Keratinocyte (primary cell): Measurements from ENCODE around the gene GPR15LG. TPM values are rescaled to one million over a fixed set of nuclear protein-coding genes. Genes with fewer than 3 reads are reported as not detected.

ENCODE experiments used
- DNase-seq: peaks from one replicate; pipeline ENCODE4 v3.0.0-alpha.2; 2011; ENCODE audit warnings: low read depth, missing footprints, low spot score
- FAIRE-seq: peaks from 2 replicates; lab custom pipeline; 2011; peaks lifted over from hg19 to GRCh38; lab: Jason Lieb, UNC
- H2AFZ ChIP-seq: 2 replicates; pipeline ENCODE4 v1.6.0; 2012; ENCODE audit warnings: low read length, control low read depth, inconsistent platforms; ENCODE audit not compliant: control insufficient read depth
- H3K27ac ChIP-seq: 2 replicates; pipeline ENCODE4 v1.5.1; 2011; ENCODE audit warnings: low read length; ENCODE audit not compliant: control insufficient read depth, insufficient read depth
- H3K27me3 ChIP-seq: 3 replicates; pipeline ENCODE4 v1.6.0; 2011; ENCODE audit warnings: low read length; ENCODE audit not compliant: control insufficient read depth, insufficient read depth; ENCODE audit errors: extremely low read depth
- H3K36me3 ChIP-seq, 2 experiments: 2 replicates in 1 of 2; 3 replicates in 1 of 2; pipeline ENCODE4 v1.5.1; 2011; ENCODE audit warnings: low read length in 2 of 2, mild to moderate bottlenecking in 1 of 2; ENCODE audit not compliant: control insufficient read depth in 2 of 2, insufficient read depth in 2 of 2; ENCODE audit errors: extremely low read depth in 1 of 2
- H3K4me1 ChIP-seq: 3 replicates; pipeline ENCODE4 v1.5.1; 2011; ENCODE audit warnings: low read length; ENCODE audit not compliant: control insufficient read depth, insufficient read depth; ENCODE audit errors: extremely low read depth
- H3K4me2 ChIP-seq: 3 replicates; pipeline ENCODE4 v1.6.0; 2011; ENCODE audit warnings: low read depth, low read length; ENCODE audit not compliant: control insufficient read depth, insufficient read depth; ENCODE audit errors: extremely low read depth
- H3K4me3 ChIP-seq, 3 experiments: fragments of 200-600 bp in 1 of 3; sonication (generic) in 1 of 3; 2 replicates in 2 of 3; 3 replicates in 1 of 3; pipeline ENCODE4 v1.5.1; 2011 to 2016; ENCODE audit warnings: low read length in 3 of 3, mild to moderate bottlenecking in 3 of 3, control low read depth in 2 of 3, inconsistent platforms in 1 of 3, low read depth in 1 of 3, mixed read lengths in 1 of 3, mixed run types in 1 of 3, moderate library complexity in 1 of 3; ENCODE audit not compliant: control insufficient read depth in 2 of 3, insufficient read depth in 2 of 3; ENCODE audit errors: extremely low read depth in 1 of 3
- H3K79me2 ChIP-seq: 2 replicates; pipeline ENCODE4 v1.6.0; 2012; ENCODE audit warnings: low read length; ENCODE audit not compliant: control insufficient read depth, insufficient read depth
- H3K9ac ChIP-seq: 3 replicates; pipeline ENCODE4 v1.6.0; 2011; ENCODE audit warnings: low read length; ENCODE audit not compliant: control insufficient read depth, insufficient read depth; ENCODE audit errors: extremely low read depth
- H3K9me1 ChIP-seq: 3 replicates; pipeline ENCODE4 v1.6.0; 2011; ENCODE audit warnings: low read length; ENCODE audit not compliant: control insufficient read depth, insufficient read depth; ENCODE audit errors: extremely low read depth
- H3K9me3 ChIP-seq: 2 replicates; pipeline ENCODE4 v1.5.1; 2012; ENCODE audit warnings: low read depth, low read length; ENCODE audit not compliant: control insufficient read depth
- H4K20me1 ChIP-seq: 3 replicates; pipeline ENCODE4 v1.6.0; 2011; ENCODE audit warnings: low read length; ENCODE audit not compliant: control insufficient read depth, insufficient read depth; ENCODE audit errors: extremely low read depth
- EZH2 ChIP-seq: IDR thresholded peaks from one replicate; pipeline ENCODE4 v1.6.1; 2012; ENCODE audit warnings: inconsistent platforms, mild to moderate bottlenecking, low read length, moderate library complexity
- dilution Hi-C: fragments of 300-500 bp; cut with MboI; formaldehyde crosslinking; loops from one replicate; pipeline ENCODE4 v1.7.0; 2020; ENCODE audit warnings: low sequenced_read_pairs; ENCODE audit not compliant: extremely low pct_ligation_motif_present
- polyA plus RNA-seq, 5 experiments: library from polyadenylated mRNA; depleted of rRNA in 3 of 5; stranded (reverse) in 3 of 5; stranded (forward) in 1 of 5; unstranded in 1 of 5; fragments of >200 nt; gene quantifications; 1 replicate in 1 of 5; 2 replicates in 3 of 5; 3 replicates in 1 of 5; pipeline versions ENCODE4 v1.2.1 to v1.2.3, GENCODE V29; 2011 to 2012; ENCODE audit warnings: missing spikeins in 2 of 5, low read depth in 1 of 5, low replicate concordance in 1 of 5
- TF ChIP-seq, protein P1 (sequence below), 3 experiments: IDR thresholded peaks in 1 of 3; conservative IDR thresholded peaks in 1 of 3; optimal IDR thresholded peaks in 1 of 3; 2 replicates in 2 of 3; 3 replicates in 1 of 3; pipeline versions ENCODE3 to v1.5.1; 2011; ENCODE audit warnings: low read length in 3 of 3, mild to moderate bottlenecking in 3 of 3, moderate library complexity in 2 of 3, control low read depth in 1 of 3, inconsistent platforms in 1 of 3; ENCODE audit not compliant: insufficient read depth in 2 of 3; ENCODE audit errors: extremely low read depth in 1 of 3

Gene GPR15LG
- polyA plus RNA-seq, 1 donor (not counting 4 experiments of a cell fraction or from before 2014, with no cell fraction given): 10.4 TPM

DNA sequence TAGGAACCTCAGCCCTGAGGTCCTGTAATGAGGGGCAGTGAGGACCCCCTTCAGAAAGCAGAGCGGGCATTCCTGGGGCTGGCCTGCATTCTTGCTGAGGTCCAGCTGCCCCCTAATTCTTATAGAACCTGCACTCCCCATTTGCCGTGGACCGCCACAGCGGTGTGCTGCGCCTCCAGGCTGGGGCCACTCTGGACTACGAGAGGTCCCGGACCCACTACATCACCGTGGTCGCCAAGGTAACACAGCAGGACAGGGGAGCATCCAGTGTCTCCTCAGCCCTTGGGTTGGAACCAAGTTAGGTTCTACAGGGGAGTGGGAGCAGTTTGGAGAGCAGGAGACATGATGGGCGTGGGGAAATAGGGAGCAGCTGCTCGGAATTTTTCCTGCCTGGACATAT, 28.1 kb downstream of the GPR15LG start:
- dilution Hi-C loops: loop anchor here (10.0 kb wide), 1 partner anchor 57 kb away; no protein-coding TSS in a partner anchor
- Histone ChIP-seq H3K36me3 (no peaks in the 10 kb centered on the region), H3K4me3 (no peak overlapping the region), H3K79me2 (no peaks in the 10 kb centered on the region), H3K9ac (no peak overlapping the region), H3K27me3 (peaks cover 22% of the 10 kb centered on the region), H3K9me1 (no peaks in the 10 kb centered on the region), H3K27ac (no peak overlapping the region), H4K20me1 (no peaks in the 10 kb centered on the region), H3K4me1 (no peaks in the 10 kb centered on the region), H2AFZ (no peak overlapping the region), H3K9me3 (no peaks in the 10 kb centered on the region), H3K4me2 (no peak overlapping the region)
- no peak for DNase-seq
- TF ChIP-seq, protein P1, sequence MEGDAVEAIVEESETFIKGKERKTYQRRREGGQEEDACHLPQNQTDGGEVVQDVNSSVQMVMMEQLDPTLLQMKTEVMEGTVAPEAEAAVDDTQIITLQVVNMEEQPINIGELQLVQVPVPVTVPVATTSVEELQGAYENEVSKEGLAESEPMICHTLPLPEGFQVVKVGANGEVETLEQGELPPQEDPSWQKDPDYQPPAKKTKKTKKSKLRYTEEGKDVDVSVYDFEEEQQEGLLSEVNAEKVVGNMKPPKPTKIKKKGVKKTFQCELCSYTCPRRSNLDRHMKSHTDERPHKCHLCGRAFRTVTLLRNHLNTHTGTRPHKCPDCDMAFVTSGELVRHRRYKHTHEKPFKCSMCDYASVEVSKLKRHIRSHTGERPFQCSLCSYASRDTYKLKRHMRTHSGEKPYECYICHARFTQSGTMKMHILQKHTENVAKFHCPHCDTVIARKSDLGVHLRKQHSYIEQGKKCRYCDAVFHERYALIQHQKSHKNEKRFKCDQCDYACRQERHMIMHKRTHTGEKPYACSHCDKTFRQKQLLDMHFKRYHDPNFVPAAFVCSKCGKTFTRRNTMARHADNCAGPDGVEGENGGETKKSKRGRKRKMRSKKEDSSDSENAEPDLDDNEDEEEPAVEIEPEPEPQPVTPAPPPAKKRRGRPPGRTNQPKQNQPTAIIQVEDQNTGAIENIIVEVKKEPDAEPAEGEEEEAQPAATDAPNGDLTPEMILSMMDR (optimal IDR thresholded peaks at IDR 0.05 in 1 of 3, IDR thresholded peaks at IDR 0.05 in 1 of 3, conservative IDR thresholded peaks at IDR 0.05 in 1 of 3; ENCODE audit: extremely low read depth in 1 of 3, insufficient read depth in 2 of 3, low read length in 3 of 3): no peak
- no peak for TF ChIP-seq EZH2
- FAIRE-seq: no peak

DNA sequence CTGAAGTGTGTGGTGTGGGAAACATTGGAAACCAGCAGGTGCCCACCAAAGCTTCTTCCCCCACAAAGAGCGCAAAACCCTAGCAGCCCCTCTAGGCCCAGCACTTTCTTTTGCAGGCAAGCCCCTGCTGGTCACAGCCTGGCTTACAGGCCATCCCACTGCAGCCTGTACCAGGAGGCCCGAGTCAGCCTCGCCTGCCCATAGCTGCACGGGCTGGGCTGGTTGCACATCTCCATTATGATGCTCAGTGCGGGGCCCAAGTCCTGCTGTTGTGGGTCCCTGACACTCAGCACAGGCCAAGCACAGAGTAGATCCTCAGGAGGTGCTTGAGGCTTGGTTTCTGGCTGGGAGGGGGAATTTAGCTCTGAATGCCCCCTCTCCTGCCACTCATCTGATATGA, 28.7 kb downstream of the GPR15LG start:
- Histone ChIP-seq H4K20me1 (no peaks in the 10 kb centered on the region), H3K9me3 (no peaks in the 10 kb centered on the region), H3K79me2 (no peaks in the 10 kb centered on the region), H3K9ac (no peak overlapping the region), H3K9me1 (no peaks in the 10 kb centered on the region), H3K4me2 (no peak overlapping the region), H3K4me1 (no peaks in the 10 kb centered on the region), H2AFZ (no peak overlapping the region), H3K27ac (no peak overlapping the region), H3K27me3 (peaks cover 16% of the 10 kb centered on the region), H3K36me3 (no peaks in the 10 kb centered on the region), H3K4me3 (no peak overlapping the region)
- dilution Hi-C loops: loop anchor here (10.0 kb wide), 1 partner anchor 58 kb away; no protein-coding TSS in a partner anchor
- no peak for TF ChIP-seq EZH2
- TF ChIP-seq, protein P1 (optimal IDR thresholded peaks at IDR 0.05 in 1 of 3, IDR thresholded peaks at IDR 0.05 in 1 of 3, conservative IDR thresholded peaks at IDR 0.05 in 1 of 3; ENCODE audit: extremely low read depth in 1 of 3, insufficient read depth in 2 of 3, low read length in 3 of 3): no peak
- FAIRE-seq: no peak
- no peak for DNase-seq
